Neuronal stem cell (in vitro differentiated cells): Measurements from ENCODE around the gene SAG.
A peak's percentile ranks its signal among the peaks of the same experiment; 100 is the strongest.

Experiments used
- DNase-seq: peaks from one replicate; pipeline ENCODE4 v3.0.0-alpha.2; 2013; ENCODE audit warnings: low spot score
- H2AFZ ChIP-seq: one replicate; pipeline ENCODE4 v1.6.1; 2013; ENCODE audit warnings: mild to moderate bottlenecking, low read length, inconsistent platforms
- H2AK5ac ChIP-seq: 2 replicates; pipeline ENCODE4 v1.6.1; 2013; ENCODE audit warnings: low read depth, mild to moderate bottlenecking, inconsistent platforms, low read length, moderate library complexity, mixed read lengths
- H2BK120ac ChIP-seq: 2 replicates; pipeline ENCODE4 v1.6.1; 2013; ENCODE audit warnings: low read depth, mild to moderate bottlenecking, inconsistent platforms, low read length, moderate library complexity, mixed read lengths
- H2BK12ac ChIP-seq: one replicate; pipeline ENCODE4 v1.6.1; 2013; ENCODE audit warnings: low read length, inconsistent platforms
- H2BK15ac ChIP-seq: 2 replicates; pipeline ENCODE4 v1.6.1; 2013; ENCODE audit warnings: mild to moderate bottlenecking, low read length, inconsistent platforms, mixed read lengths
- H2BK5ac ChIP-seq: one replicate; pipeline ENCODE4 v1.6.1; 2013; ENCODE audit warnings: inconsistent platforms, mild to moderate bottlenecking, low read length, moderate library complexity
- H3K14ac ChIP-seq: one replicate; pipeline ENCODE4 v1.6.1; 2013; ENCODE audit warnings: low read length, inconsistent platforms
- H3K18ac ChIP-seq: 2 replicates; pipeline ENCODE4 v1.6.1; 2013; ENCODE audit warnings: low read length, inconsistent platforms
- H3K23ac ChIP-seq: 2 replicates; pipeline ENCODE4 v1.6.1; 2013; ENCODE audit warnings: low read depth, mild to moderate bottlenecking, mixed read lengths, low read length, inconsistent platforms; ENCODE audit not compliant: poor library complexity
- H3K27ac ChIP-seq: replicated peaks from 3 replicates; pipeline ENCODE4 v1.5.1; 2013; ENCODE audit warnings: low read length, inconsistent platforms
- H3K27me3 ChIP-seq, 3 experiments: 2 replicates each; pipeline ENCODE4 v1.6.1; 2013; ENCODE audit warnings: low read length in 3 of 3, mild to moderate bottlenecking in 2 of 3, inconsistent platforms in 1 of 3, low read depth in 1 of 3, mixed read lengths in 1 of 3, moderate library complexity in 1 of 3; ENCODE audit not compliant: control insufficient read depth in 3 of 3, insufficient read depth in 3 of 3
- H3K36me3 ChIP-seq, 2 donors: replicated peaks in 1 of 2; 2 replicates each; pipeline ENCODE4 v1.6.1; 2013; ENCODE audit warnings: low read length in 2 of 2; ENCODE audit not compliant: control insufficient read depth in 2 of 2, insufficient read depth in 2 of 2
- H3K4ac ChIP-seq: 2 replicates; pipeline ENCODE4 v1.6.1; 2013; ENCODE audit warnings: inconsistent platforms, mild to moderate bottlenecking, low read length, moderate library complexity
- H3K4me1 ChIP-seq, 2 donors: 1 replicate in 1 of 2; 2 replicates in 1 of 2; pipeline ENCODE4 v1.6.1; 2013; ENCODE audit warnings: low read length in 2 of 2, low read depth in 1 of 2; ENCODE audit not compliant: control insufficient read depth in 2 of 2, insufficient read depth in 1 of 2
- H3K4me2 ChIP-seq: one replicate; pipeline ENCODE4 v1.6.1; 2013; ENCODE audit warnings: mild to moderate bottlenecking, low read length, inconsistent platforms; ENCODE audit not compliant: insufficient read depth, poor library complexity, severe bottlenecking
- H3K4me3 ChIP-seq, 2 donors: 2 replicates each; pipeline ENCODE4 v1.5.1; 2013; ENCODE audit warnings: low read length in 2 of 2, mild to moderate bottlenecking in 2 of 2, inconsistent platforms in 1 of 2, moderate library complexity in 1 of 2
- H3K79me1 ChIP-seq: one replicate; pipeline ENCODE4 v1.6.1; 2013; ENCODE audit warnings: low read depth, mild to moderate bottlenecking, inconsistent platforms, low read length, moderate library complexity
- H3K9ac ChIP-seq: one replicate; pipeline ENCODE4 v1.6.1; 2013; ENCODE audit warnings: mild to moderate bottlenecking, low read depth, low read length, inconsistent platforms; ENCODE audit not compliant: poor library complexity
- H3K9me3 ChIP-seq, 2 donors: replicated peaks in 1 of 2; 2 replicates each; pipeline versions ENCODE3 to v1.6.1; 2013; ENCODE audit warnings: low read length in 2 of 2, mild to moderate bottlenecking in 2 of 2, inconsistent platforms in 1 of 2, low read depth in 1 of 2, mixed read lengths in 1 of 2, moderate library complexity in 1 of 2; ENCODE audit not compliant: control insufficient read depth in 2 of 2, insufficient read depth in 1 of 2
- H4K8ac ChIP-seq: one replicate; pipeline ENCODE4 v1.6.1; 2013; ENCODE audit warnings: low read depth, mild to moderate bottlenecking, inconsistent platforms, low read length, moderate library complexity
- H4K91ac ChIP-seq: one replicate; pipeline ENCODE4 v1.6.1; 2013; ENCODE audit warnings: low read length, low read depth, mild to moderate bottlenecking, inconsistent platforms; ENCODE audit not compliant: poor library complexity
- WGBS, 2 donors: extraction: QIAGEN DNeasy Blood & Tissue Kit; methylation state at CpG; one replicate each; pipeline ENCODE4 v1.1.7; 2013; ENCODE audit warnings: missing lambda C conversion rate in 2 of 2, mixed read lengths in 1 of 2; ENCODE audit not compliant: insufficient read length in 2 of 2, insufficient replicate concordance in 1 of 2; ENCODE audit errors: extremely low coverage in 2 of 2; 5-methylcytosine and 5-hydroxymethylcytosine counted together

SAG gene

DNA sequence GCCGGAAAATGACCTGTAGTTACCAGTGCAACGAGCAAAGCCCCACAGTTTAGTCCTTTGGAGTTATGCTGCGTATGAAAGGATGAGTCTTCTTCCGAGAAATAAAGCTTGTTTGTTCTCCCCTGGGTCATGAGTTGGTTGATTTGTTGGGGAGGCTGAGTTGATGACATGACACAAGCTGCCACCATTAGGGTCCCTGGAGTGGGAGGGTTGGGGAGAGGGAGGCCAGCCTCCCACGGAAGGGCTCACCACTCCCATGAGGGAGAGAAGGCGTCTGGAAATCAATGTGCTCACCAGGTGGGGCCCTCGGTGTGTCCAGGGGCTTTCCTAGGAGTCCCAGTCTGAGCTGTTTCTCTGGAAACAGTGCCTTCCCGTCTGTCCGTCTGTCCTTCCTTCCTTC, 39.3 kb downstream of the SAG start:
- Histone ChIP-seq H3K9ac (no peak overlapping the region), H4K8ac (no peak overlapping the region), H3K9me3 (peaks cover 0 to 3% of the 10 kb centered on the region in 2 donors), H3K4me2 (no peak overlapping the region), H3K27me3 (peaks cover 0 to 87% (median 2%) of the 10 kb centered on the region in 3 experiments), H3K4me1 (peaks cover 2 to 6% of the 10 kb centered on the region in 2 donors), H3K14ac (no peak overlapping the region), H2BK12ac (no peak overlapping the region), H2BK120ac (no peak overlapping the region), H2BK15ac (no peak overlapping the region), H3K36me3 (no peaks in the 10 kb centered on the region), H3K79me1 (no peaks in the 10 kb centered on the region), H3K23ac (no peak overlapping the region), H2AFZ (no peak overlapping the region), H4K91ac (no peak overlapping the region), H2AK5ac (no peak overlapping the region), H3K27ac (no peak overlapping the region), H3K18ac (no peak overlapping the region), H3K4me3 (no peak overlapping the region), H3K4ac (no peak overlapping the region), H2BK5ac (no peak overlapping the region)
- DNase-seq: no peak
- no CpG with 5 or more reads among the region's 9 CpGs for WGBS, 2 donors

DNA sequence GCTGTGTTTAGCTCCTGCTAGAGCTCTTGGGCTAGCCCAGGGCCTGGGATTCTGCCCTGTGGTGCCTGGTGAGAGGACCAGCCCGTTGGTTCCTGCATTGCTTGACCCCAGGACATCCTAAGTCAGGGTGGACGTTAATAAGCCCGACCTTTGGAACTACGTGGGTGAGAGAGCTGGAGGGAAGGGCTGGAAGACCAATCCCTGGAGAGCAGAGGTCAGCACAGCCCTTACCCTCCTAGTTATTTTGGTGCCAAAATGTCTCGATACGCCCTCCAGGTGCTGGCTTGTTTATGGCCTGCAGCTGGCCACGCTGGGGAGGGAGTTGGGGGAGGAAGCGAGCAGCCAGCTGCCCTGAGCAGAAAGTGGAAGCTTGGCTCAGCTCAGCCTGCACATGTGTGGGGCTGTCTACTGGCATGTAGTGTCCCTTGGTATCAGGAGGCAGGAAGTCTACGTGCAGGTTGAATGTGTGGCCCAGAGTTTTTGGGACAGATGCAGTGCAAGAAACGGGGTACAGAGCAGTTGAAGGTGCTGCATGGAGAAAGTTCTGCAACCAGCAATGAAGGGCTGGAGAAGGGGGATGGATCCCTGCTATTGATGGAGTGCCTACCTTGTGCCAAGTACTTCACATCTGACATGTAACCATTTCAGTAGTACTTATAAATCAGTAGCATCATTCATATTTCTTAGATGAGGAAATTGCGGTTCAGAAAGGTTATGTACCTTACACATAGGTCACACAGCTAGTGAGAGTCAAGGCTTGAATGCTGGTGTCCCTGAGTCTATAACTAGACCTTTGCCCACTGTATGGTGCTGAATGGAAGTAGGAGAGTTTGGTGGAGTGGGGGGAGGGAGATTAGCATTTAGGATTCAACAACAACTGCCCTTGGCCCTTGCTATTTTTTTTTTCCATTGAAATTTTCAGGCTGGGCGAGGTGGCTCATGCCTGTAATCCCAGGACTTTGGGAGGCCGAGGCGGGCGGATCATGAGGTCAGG, 41.7 kb downstream of the SAG start:
- peak overlapping the region; percentile 42 for H2AK5ac ChIP-seq
- H3K18ac ChIP-seq: peak overlapping the region; percentile 14
- H3K9me3 ChIP-seq: peaks cover 5 to 9% of the 10 kb centered on the region in 2 donors
- H3K4ac ChIP-seq: peak overlapping the region; percentile 28
- H3K36me3 ChIP-seq: no peaks in the 10 kb centered on the region
- no peak overlapping the region for H2BK120ac ChIP-seq
- WGBS, 2 donors: no CpG with 5 or more reads among the region's 15 CpGs
- H2AFZ ChIP-seq: no peak overlapping the region
- H4K91ac ChIP-seq: peak overlapping the region; percentile 32
- H3K4me3 ChIP-seq: no peak overlapping the region
- peak overlapping the region; percentile 39 for H2BK15ac ChIP-seq
- no peak for DNase-seq
- H3K79me1 ChIP-seq: no peaks in the 10 kb centered on the region
- H3K4me2 ChIP-seq: no peak overlapping the region
- H3K27ac ChIP-seq: no peak overlapping the region
- H3K9ac ChIP-seq: peak overlapping the region; percentile 16
- H4K8ac ChIP-seq: no peak overlapping the region
- H3K14ac ChIP-seq: peak overlapping the region; percentile 4
- peaks cover 0 to 81% (median 2%) of the 10 kb centered on the region in 3 experiments for H3K27me3 ChIP-seq
- peak overlapping the region; percentile 51 for H3K23ac ChIP-seq
- peak overlapping the region; percentile 48 for H2BK12ac ChIP-seq
- H3K4me1 ChIP-seq: peaks cover 6% of the 10 kb centered on the region in 2 donors
- H2BK5ac ChIP-seq: peak overlapping the region; percentile 5

DNA sequence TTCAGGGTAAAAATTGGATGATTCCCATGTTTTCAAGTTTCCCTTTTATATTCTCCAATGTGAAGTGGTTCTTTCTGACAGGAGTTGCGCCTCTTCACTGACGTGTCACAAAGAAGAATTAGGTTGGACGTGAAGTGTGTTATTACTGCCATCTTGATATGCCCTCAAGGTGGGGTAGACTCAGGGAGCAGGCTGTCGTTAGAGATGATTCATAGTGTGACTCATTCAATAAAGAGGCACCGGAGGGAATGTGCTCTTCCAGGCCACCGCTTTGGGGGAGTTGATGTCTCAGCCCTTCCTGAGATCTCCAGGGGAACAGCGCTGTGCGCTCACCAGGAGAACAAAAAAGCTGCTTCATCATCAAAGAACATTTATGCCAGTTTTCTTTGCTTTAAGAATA, 43.1 kb downstream of the SAG start:
- no peak for DNase-seq
- no peak overlapping the region for H3K14ac ChIP-seq
- no peak overlapping the region for H3K27ac ChIP-seq

DNA sequence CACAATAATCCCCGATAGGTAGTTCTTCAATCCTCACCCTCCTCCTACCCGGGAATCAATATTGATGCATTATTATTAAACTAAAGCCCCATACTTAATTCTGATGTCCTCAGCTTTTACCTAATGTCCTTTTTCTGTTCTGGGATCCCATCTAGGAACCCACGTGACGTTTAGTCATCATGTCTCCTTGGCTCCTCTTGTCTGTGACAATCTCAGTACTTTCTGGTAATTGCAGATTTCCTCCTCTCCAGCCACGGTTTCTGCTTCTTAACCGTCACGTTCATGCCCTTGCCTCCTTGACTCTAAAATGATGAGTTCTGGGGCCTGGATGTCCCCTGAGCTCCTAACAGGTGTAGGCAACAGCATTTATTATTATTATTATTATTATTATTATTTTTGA, 43.8 kb downstream of the SAG start:
- Histone ChIP-seq H3K23ac (no peak overlapping the region), H3K27me3 (peaks cover 0 to 62% (median 15%) of the 10 kb centered on the region in 3 experiments)
- no CpG with 5 or more reads among the region's 7 CpGs for WGBS, 2 donors

More for the DNA sequence above, 43.1 kb downstream of the SAG start:
- Histone ChIP-seq H3K36me3 (peaks cover 0 to 3% of the 10 kb centered on the region in 2 donors), H3K23ac (no peak overlapping the region), H3K27me3 (peaks cover 0 to 68% (median 11%) of the 10 kb centered on the region in 3 experiments), H3K18ac (no peak overlapping the region), H2AFZ (no peak overlapping the region), H3K9me3 (peaks cover 5 to 9% of the 10 kb centered on the region in 2 donors), H2BK5ac (no peak overlapping the region), H3K4me2 (no peak overlapping the region), H3K4ac (no peak overlapping the region), H2BK12ac (no peak overlapping the region), H2BK15ac (no peak overlapping the region), H3K4me3 (no peak overlapping the region), H4K91ac (no peak overlapping the region), H2AK5ac (no peak overlapping the region), H4K8ac (no peak overlapping the region), H3K4me1 (peaks cover 10 to 13% of the 10 kb centered on the region in 2 donors), H3K79me1 (peaks cover 6% of the 10 kb centered on the region), H2BK120ac (no peak overlapping the region), H3K9ac (no peak overlapping the region)
- no CpG with 5 or more reads among the region's 8 CpGs for WGBS, 2 donors

More for the DNA sequence above, 43.8 kb downstream of the SAG start:
- Histone ChIP-seq H2AFZ (no peak overlapping the region), H3K79me1 (peaks cover 6% of the 10 kb centered on the region), H4K91ac (no peak overlapping the region), H2BK12ac (no peak overlapping the region), H2AK5ac (no peak overlapping the region), H3K27ac (no peak overlapping the region), H3K18ac (no peak overlapping the region), H2BK5ac (no peak overlapping the region), H2BK15ac (no peak overlapping the region), H3K14ac (no peak overlapping the region), H3K4me2 (no peak overlapping the region), H3K4me3 (no peak overlapping the region), H3K9ac (no peak overlapping the region), H3K9me3 (peaks cover 5 to 9% of the 10 kb centered on the region in 2 donors), H3K36me3 (peaks cover 0 to 5% of the 10 kb centered on the region in 2 donors), H3K4me1 (peaks cover 8 to 13% of the 10 kb centered on the region in 2 donors), H4K8ac (no peak overlapping the region), H2BK120ac (no peak overlapping the region), H3K4ac (no peak overlapping the region)
- no peak for DNase-seq
